ENCODE data around the gene CMTM6.

DNA sequence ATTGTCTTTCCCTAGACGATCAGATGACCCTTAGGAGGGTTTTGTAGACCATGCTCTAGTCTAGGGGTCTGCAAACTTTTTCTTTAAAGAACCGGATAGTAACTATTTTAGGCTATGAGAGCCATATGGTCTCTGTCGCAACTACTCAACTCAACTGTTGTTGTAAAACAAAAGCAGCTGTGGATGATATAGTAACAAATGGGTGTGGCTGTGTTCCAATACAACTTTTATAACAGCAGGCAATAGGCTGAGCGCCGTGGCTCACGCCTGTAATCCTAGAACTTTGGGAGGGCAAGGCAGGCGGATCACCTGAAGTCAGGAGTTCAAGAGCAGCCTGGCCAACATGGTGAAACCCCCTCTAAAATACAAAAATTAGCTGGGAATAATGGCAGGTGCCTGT lies 6.1 kb upstream of the CMTM6 start:
- no peak for TF ChIP-seq EZH2phosphoT487 (IDR thresholded peaks at IDR 0.05; ENCODE audit: borderline replicate concordance)
- TF ChIP-seq CTCF (conservative IDR thresholded peaks at IDR 0.05; ENCODE audit: low read length) = no peak
